Mesenchymal stem cell (in vitro differentiated cells and primary cell): Measurements from ENCODE around the gene RFX8.

Experiments used
- DNase-seq: peaks from one replicate; pipeline ENCODE4 v3.0.0-alpha.2; 2013
- H2AFZ ChIP-seq: one replicate; pipeline ENCODE4 v1.6.1; 2013; ENCODE audit warnings: low read depth, mild to moderate bottlenecking, control low read depth, inconsistent platforms, low read length, moderate library complexity
- H2AK5ac ChIP-seq: 2 replicates; pipeline ENCODE4 v1.6.1; 2013; ENCODE audit warnings: low read length, moderate library complexity, mild to moderate bottlenecking, inconsistent platforms; ENCODE audit not compliant: severe bottlenecking
- H2BK120ac ChIP-seq: one replicate; pipeline ENCODE4 v1.6.1; 2013; ENCODE audit warnings: low read depth, mild to moderate bottlenecking, inconsistent platforms, low read length, moderate library complexity
- H2BK12ac ChIP-seq, 2 experiments: one replicate each; pipeline ENCODE4 v1.6.1; 2013; ENCODE audit warnings: inconsistent platforms in 2 of 2, low read length in 2 of 2, mild to moderate bottlenecking in 2 of 2, moderate library complexity in 2 of 2, control low read depth in 1 of 2
- H2BK15ac ChIP-seq: one replicate; pipeline ENCODE4 v1.6.1; 2013; ENCODE audit warnings: mild to moderate bottlenecking, low read depth, inconsistent platforms; ENCODE audit not compliant: poor library complexity, severe bottlenecking
- H2BK5ac ChIP-seq: 2 replicates; pipeline ENCODE4 v1.6.1; 2013; ENCODE audit warnings: low read depth, mild to moderate bottlenecking, low read length, control low read depth, inconsistent platforms; ENCODE audit not compliant: poor library complexity, severe bottlenecking
- H3K14ac ChIP-seq, 2 experiments: one replicate each; pipeline ENCODE4 v1.6.1; 2013; ENCODE audit warnings: inconsistent platforms in 2 of 2, low read length in 2 of 2, control low read depth in 1 of 2, mild to moderate bottlenecking in 1 of 2, moderate library complexity in 1 of 2
- H3K18ac ChIP-seq, 2 experiments: one replicate each; pipeline ENCODE4 v1.6.1; 2013; ENCODE audit warnings: inconsistent platforms in 2 of 2, low read length in 2 of 2, control low read depth in 1 of 2, low read depth in 1 of 2, mild to moderate bottlenecking in 1 of 2
- H3K23ac ChIP-seq, 2 experiments: one replicate each; pipeline ENCODE4 v1.6.1; 2013; ENCODE audit warnings: inconsistent platforms in 2 of 2, low read length in 2 of 2, mild to moderate bottlenecking in 2 of 2, moderate library complexity in 2 of 2, control low read depth in 1 of 2
- H3K27ac ChIP-seq: 2 replicates; pipeline ENCODE4 v1.5.1; 2013; ENCODE audit warnings: mild to moderate bottlenecking, moderate library complexity, low read length, control low read depth, inconsistent platforms; ENCODE audit not compliant: poor library complexity, severe bottlenecking
- H3K27me3 ChIP-seq, 2 experiments: 2 replicates each; pipeline versions ENCODE4 v1.6.1 to v1.7.0; 2013; ENCODE audit warnings: low read length in 2 of 2, mild to moderate bottlenecking in 2 of 2, moderate library complexity in 2 of 2, control low read depth in 1 of 2, inconsistent platforms in 1 of 2; ENCODE audit not compliant: control insufficient read depth in 1 of 2, insufficient read depth in 1 of 2
- H3K36me3 ChIP-seq, 2 experiments: 2 replicates each; pipeline versions ENCODE4 v1.6.1 to v1.7.0; 2013; ENCODE audit warnings: low read length in 2 of 2, control low read depth in 1 of 2, inconsistent platforms in 1 of 2, low read depth in 1 of 2, mild to moderate bottlenecking in 1 of 2; ENCODE audit not compliant: insufficient read depth in 2 of 2, control insufficient read depth in 1 of 2
- H3K4ac ChIP-seq, 2 experiments: one replicate each; pipeline ENCODE4 v1.6.1; 2013; ENCODE audit warnings: inconsistent platforms in 2 of 2, low read length in 2 of 2, mild to moderate bottlenecking in 2 of 2, moderate library complexity in 2 of 2, control low read depth in 1 of 2, low read depth in 1 of 2
- H3K4me1 ChIP-seq: 2 replicates; pipeline ENCODE4 v1.6.1; 2013; ENCODE audit warnings: low read depth, low read length, control low read depth; ENCODE audit not compliant: control insufficient read depth, insufficient read depth
- H3K4me2 ChIP-seq: 2 replicates; pipeline ENCODE4 v1.6.1; 2013; ENCODE audit warnings: low read length, mild to moderate bottlenecking, inconsistent platforms; ENCODE audit not compliant: poor library complexity, severe bottlenecking
- H3K4me3 ChIP-seq, 2 experiments: 2 replicates each; pipeline versions ENCODE4 v1.5.1 to v1.7.0; 2013; ENCODE audit warnings: low read length in 2 of 2, mild to moderate bottlenecking in 2 of 2, control low read depth in 1 of 2, low read depth in 1 of 2; ENCODE audit not compliant: insufficient read depth in 1 of 2
- H3K79me1 ChIP-seq: replicated peaks from 2 replicates; pipeline ENCODE4 v1.6.1; 2013; ENCODE audit warnings: mild to moderate bottlenecking, control low read depth, low read length, inconsistent platforms; ENCODE audit not compliant: poor library complexity, severe bottlenecking
- H3K9ac ChIP-seq: 2 replicates; pipeline ENCODE4 v1.7.0; 2013; ENCODE audit warnings: mild to moderate bottlenecking, low read length, moderate library complexity
- H3K9me3 ChIP-seq: 2 replicates; pipeline ENCODE4 v1.7.0; 2013; ENCODE audit warnings: mild to moderate bottlenecking, low read length; ENCODE audit not compliant: control insufficient read depth
- H4K8ac ChIP-seq: one replicate; pipeline ENCODE4 v1.6.1; 2013; ENCODE audit warnings: inconsistent platforms, mild to moderate bottlenecking, low read length, moderate library complexity
- H4K91ac ChIP-seq: one replicate; pipeline ENCODE4 v1.6.1; 2013; ENCODE audit warnings: mild to moderate bottlenecking, low read length, inconsistent platforms
- WGBS: methylation state at CpG from one replicate; pipeline ENCODE4 v1.1.7; 2013; ENCODE audit warnings: mixed read lengths; 5-methylcytosine and 5-hydroxymethylcytosine counted together

RFX8 gene

GRCh38 chr2:101432411-101433181 lies 42.3 kb downstream of the RFX8 start:
- Histone ChIP-seq H3K27ac (no peak overlapping the region), H4K8ac (peak overlapping the region; percentile 15), H3K23ac (no peak overlapping the region), H3K18ac (no peak overlapping the region), H3K14ac (no peak overlapping the region), H3K4me2 (no peak overlapping the region), H3K79me1 (no peaks in the 10 kb centered on the region), H3K4me3 (no peak overlapping the region), H2AFZ (no peak overlapping the region), H2AK5ac (no peak overlapping the region), H2BK5ac (no peak overlapping the region), H4K91ac (no peak overlapping the region), H3K9ac (peak overlapping the region; percentile 73), H2BK15ac (no peak overlapping the region), H3K9me3 (no peaks in the 10 kb centered on the region), H3K36me3 (peaks cover 0 to 58% of the 10 kb centered on the region in 2 experiments), H3K27me3 (peaks cover 0 to 3% of the 10 kb centered on the region in 2 experiments), H2BK12ac (no peak overlapping the region), H3K4ac (no peak overlapping the region), H3K4me1 (no peaks in the 10 kb centered on the region), H2BK120ac (no peak overlapping the region)
- DNase-seq: no peak
- WGBS: 93% methylated on average over 20 of the region's 20 CpGs

- Histone ChIP-seq H3K27ac (no peak overlapping the region), H3K36me3 (peaks cover 0 to 66% of the 10 kb centered on the region in 2 experiments), H3K79me1 (no peaks in the 10 kb centered on the region), H4K8ac (no peak overlapping the region), H3K4me3 (no peak overlapping the region), H3K23ac (no peak overlapping the region), H3K14ac (no peak overlapping the region), H3K4ac (no peak overlapping the region), H3K4me1 (no peaks in the 10 kb centered on the region), H2BK120ac (no peak overlapping the region), H2BK15ac (no peak overlapping the region), H3K27me3 (peaks cover 0 to 3% of the 10 kb centered on the region in 2 experiments), H2AK5ac (no peak overlapping the region), H2AFZ (no peak overlapping the region), H3K18ac (no peak overlapping the region), H3K9ac (peak overlapping the region; percentile 73), H3K4me2 (no peak overlapping the region), H2BK5ac (no peak overlapping the region), H4K91ac (no peak overlapping the region), H3K9me3 (no peaks in the 10 kb centered on the region), H2BK12ac (no peak overlapping the region)
- DNase-seq: no peak
- 92% methylated on average over 4 of the region's 4 CpGs for WGBS
Measured at GRCh38 chr2:101431486-101431885, 43.4 kb downstream of the RFX8 start.

DNA sequence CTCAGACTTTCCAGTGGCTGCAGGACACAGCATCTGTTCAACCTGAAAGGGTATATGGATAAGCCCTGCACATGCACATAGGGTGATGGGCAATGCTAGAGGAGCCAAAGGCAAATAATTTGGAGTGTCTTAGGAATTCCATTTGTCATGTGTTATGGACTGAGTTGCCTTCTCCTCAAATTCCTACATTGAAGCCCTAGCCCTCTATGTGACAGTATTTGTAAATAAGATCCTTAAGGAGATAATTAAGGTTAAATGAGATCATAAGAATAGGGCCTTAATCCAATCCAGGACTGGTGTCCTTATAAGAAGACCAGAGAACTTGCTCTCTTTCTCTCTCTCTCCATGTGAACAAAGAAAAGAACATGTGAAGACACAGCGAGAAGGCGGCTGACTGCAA lies 44.8 kb downstream of the RFX8 start:
- H3K14ac ChIP-seq: no peak overlapping the region
- H2BK5ac ChIP-seq: no peak overlapping the region
- peaks cover 0 to 72% of the 10 kb centered on the region in 2 experiments for H3K36me3 ChIP-seq
- no peak overlapping the region for H3K23ac ChIP-seq
- H3K79me1 ChIP-seq: no peaks in the 10 kb centered on the region
- no peak overlapping the region for H2AK5ac ChIP-seq
- H3K4me1 ChIP-seq: no peaks in the 10 kb centered on the region
- WGBS: 93% methylated on average over 2 of the region's 2 CpGs
- H4K8ac ChIP-seq: no peak overlapping the region
- no peak overlapping the region for H3K4ac ChIP-seq
- H3K27me3 ChIP-seq: no peaks in the 10 kb centered on the region
- no peak overlapping the region for H2BK12ac ChIP-seq
- H3K9me3 ChIP-seq: no peaks in the 10 kb centered on the region
- no peak overlapping the region for H3K4me2 ChIP-seq
- no peak overlapping the region for H2BK15ac ChIP-seq
- H3K18ac ChIP-seq: no peak overlapping the region
- DNase-seq: no peak
- H3K27ac ChIP-seq: no peak overlapping the region
- H4K91ac ChIP-seq: no peak overlapping the region
- H2AFZ ChIP-seq: no peak overlapping the region
- no peak overlapping the region for H2BK120ac ChIP-seq
- H3K9ac ChIP-seq: no peak overlapping the region
- no peak overlapping the region for H3K4me3 ChIP-seq

DNA sequence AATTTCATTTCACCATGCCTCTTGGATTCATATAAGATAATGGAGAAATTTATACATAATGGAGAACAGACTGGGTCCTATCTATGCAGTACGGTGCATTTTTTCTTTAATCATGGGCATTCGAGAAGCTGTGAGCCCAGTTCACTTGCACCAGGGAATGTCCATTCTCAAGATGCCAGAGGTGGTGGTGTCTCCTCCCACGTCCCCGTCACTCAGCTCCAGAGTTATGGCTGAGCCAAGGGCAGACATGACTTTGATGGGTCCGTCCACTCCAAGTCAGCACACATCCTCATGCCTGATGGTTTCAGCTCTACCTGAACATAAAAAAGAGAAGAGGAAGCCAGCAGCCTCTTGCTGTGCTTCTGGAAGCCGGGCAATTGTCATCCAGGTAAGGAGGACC lies 45.5 kb downstream of the RFX8 start:
- H2BK12ac ChIP-seq: no peak overlapping the region
- 90% methylated on average over 5 of the region's 6 CpGs for WGBS
- no peak overlapping the region for H3K18ac ChIP-seq

More for the DNA sequence above, 45.5 kb downstream of the RFX8 start:
- no peak overlapping the region for H2BK120ac ChIP-seq
- peaks cover 0 to 68% of the 10 kb centered on the region in 2 experiments for H3K36me3 ChIP-seq
- no peak overlapping the region for H3K4ac ChIP-seq
- H2BK15ac ChIP-seq: no peak overlapping the region
- DNase-seq: no peak
- no peak overlapping the region for H3K23ac ChIP-seq
- H3K27ac ChIP-seq: no peak overlapping the region
- H3K79me1 ChIP-seq: no peaks in the 10 kb centered on the region
- no peak overlapping the region for H2BK5ac ChIP-seq
- H3K14ac ChIP-seq: no peak overlapping the region
- H3K4me1 ChIP-seq: no peaks in the 10 kb centered on the region
- H3K9ac ChIP-seq: no peak overlapping the region
- H4K91ac ChIP-seq: no peak overlapping the region
- H3K27me3 ChIP-seq: no peaks in the 10 kb centered on the region
- H3K9me3 ChIP-seq: no peaks in the 10 kb centered on the region
- no peak overlapping the region for H2AFZ ChIP-seq
- no peak overlapping the region for H2AK5ac ChIP-seq
- no peak overlapping the region for H3K4me2 ChIP-seq
- H3K4me3 ChIP-seq: no peak overlapping the region
- no peak overlapping the region for H4K8ac ChIP-seq
